NT2/D1 (cell line): ENCODE results near the gene NTNG1.

Source experiments
- DNase-seq: peaks from one replicate; pipeline ENCODE4 v3.0.0-alpha.2; 2011; ENCODE audit warnings: low read depth, low spot score
- H3K27me3 ChIP-seq: 2 replicates; pipeline ENCODE4 v1.6.0; 2011; ENCODE audit warnings: mild to moderate bottlenecking; ENCODE audit not compliant: insufficient read length, insufficient read depth
- H3K36me3 ChIP-seq: 2 replicates; pipeline ENCODE4 v1.6.1; 2011; ENCODE audit warnings: mild to moderate bottlenecking, low read length, mixed read lengths; ENCODE audit not compliant: insufficient read depth, insufficient read length
- H3K4me1 ChIP-seq: 2 replicates; pipeline ENCODE4 v1.5.1; 2011; ENCODE audit not compliant: insufficient read depth, insufficient read length
- H3K4me3 ChIP-seq: 2 replicates; pipeline ENCODE4 v1.5.1; 2011; ENCODE audit warnings: low read depth; ENCODE audit not compliant: insufficient read length
- H3K9ac ChIP-seq: 2 replicates; pipeline ENCODE4 v1.6.0; 2011; ENCODE audit warnings: low read depth; ENCODE audit not compliant: insufficient read length
- H3K9me3 ChIP-seq: 2 replicates; pipeline ENCODE4 v1.5.1; 2011; ENCODE audit warnings: mild to moderate bottlenecking, low read length; ENCODE audit not compliant: insufficient read depth
- SUZ12 ChIP-seq: IDR thresholded peaks from 2 replicates; pipeline ENCODE4 v1.6.1; 2011; ENCODE audit not compliant: insufficient read length, insufficient read depth; ENCODE audit errors: extremely low read depth
- YY1 ChIP-seq: IDR thresholded peaks from 2 replicates; pipeline ENCODE4 v1.6.1; 2011; ENCODE audit not compliant: insufficient read length, insufficient read depth
- ZNF274 ChIP-seq: IDR thresholded peaks from 2 replicates; pipeline ENCODE4 v1.6.1; 2011; ENCODE audit warnings: mild to moderate bottlenecking, low read depth, low read length

The NTNG1 gene

DNA sequence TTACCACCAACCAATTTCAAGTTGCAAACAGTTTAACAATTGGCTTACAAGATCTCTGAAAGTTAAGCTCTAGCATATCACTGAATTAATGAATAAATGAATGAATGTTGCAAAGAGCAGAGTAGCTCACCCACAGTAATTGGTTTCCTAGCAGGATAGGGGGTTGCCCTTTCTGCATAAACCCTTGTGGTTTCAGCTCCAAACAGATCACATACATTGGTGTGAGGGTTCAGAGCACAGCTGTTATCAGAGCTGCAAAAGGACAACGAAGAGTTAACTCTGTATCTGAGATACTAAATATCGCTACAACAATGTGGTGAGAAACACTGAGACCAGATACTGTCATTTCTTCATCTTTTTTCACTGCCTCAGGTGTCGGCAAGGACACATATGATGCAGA lies 46.6 kb downstream of the NTNG1 start:
- Histone ChIP-seq H3K36me3 (no peaks in the 10 kb centered on the region), H3K4me3 (no peak overlapping the region), H3K9me3 (no peaks in the 10 kb centered on the region), H3K27me3 (no peaks in the 10 kb centered on the region), H3K4me1 (no peaks in the 10 kb centered on the region), H3K9ac (no peak overlapping the region)
- TF ChIP-seq YY1 (no peak), SUZ12 (no peak), ZNF274 (no peak)
- no peak for DNase-seq

DNA sequence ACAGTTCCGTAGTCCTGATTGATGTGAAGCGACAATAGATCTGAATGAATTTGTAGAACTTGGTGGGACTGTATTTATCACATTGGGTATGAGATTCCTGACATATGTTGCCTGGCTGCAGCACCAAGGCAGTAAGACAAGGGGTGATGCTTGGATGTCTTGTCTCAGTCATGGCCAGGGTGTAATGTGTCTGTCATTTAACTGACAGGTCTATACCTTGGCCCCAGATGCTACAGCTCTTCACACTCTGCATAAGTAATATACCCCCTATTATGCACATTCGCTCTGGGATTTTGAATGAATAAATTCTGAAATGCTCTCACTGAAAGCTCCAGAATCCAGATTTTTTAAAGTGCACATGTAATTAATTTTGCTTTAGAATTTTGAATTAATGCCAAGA lies 47.3 kb downstream of the NTNG1 start:
- no peaks in the 10 kb centered on the region for H3K36me3 ChIP-seq
- H3K4me1 ChIP-seq, result no peaks in the 10 kb centered on the region
- TF ChIP-seq ZNF274, result no peak
- no peak for TF ChIP-seq YY1
- TF ChIP-seq SUZ12, result no peak
- no peaks in the 10 kb centered on the region for H3K27me3 ChIP-seq
- no peak overlapping the region for H3K4me3 ChIP-seq
- H3K9me3 ChIP-seq, result no peaks in the 10 kb centered on the region
- no peak overlapping the region for H3K9ac ChIP-seq
- no peak for DNase-seq

DNA sequence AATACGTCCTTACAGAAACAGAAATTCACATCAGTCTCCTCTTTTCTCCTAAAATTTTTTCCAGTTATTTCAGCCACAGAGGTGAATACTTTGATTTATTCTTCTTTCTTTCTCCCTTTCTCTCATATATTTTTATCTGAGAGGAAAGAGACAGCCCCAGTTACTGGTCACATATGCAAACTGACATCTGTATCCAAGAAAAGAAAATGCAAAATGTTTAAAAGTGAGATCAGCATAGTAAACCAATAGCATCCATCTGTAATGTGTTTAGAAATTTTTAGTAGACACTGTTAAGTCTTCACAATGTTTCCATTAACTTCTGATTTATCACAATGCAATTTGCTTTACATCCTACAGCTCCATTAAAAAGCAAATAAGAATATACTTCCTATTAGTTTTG lies 53.5 kb downstream of the NTNG1 start:
- no peak for DNase-seq
- Histone ChIP-seq H3K36me3 (no peaks in the 10 kb centered on the region), H3K27me3 (no peaks in the 10 kb centered on the region), H3K4me1 (no peaks in the 10 kb centered on the region), H3K9me3 (no peaks in the 10 kb centered on the region), H3K4me3 (no peak overlapping the region), H3K9ac (no peak overlapping the region)
- TF ChIP-seq YY1, result no peak
- TF ChIP-seq SUZ12, result no peak

DNA sequence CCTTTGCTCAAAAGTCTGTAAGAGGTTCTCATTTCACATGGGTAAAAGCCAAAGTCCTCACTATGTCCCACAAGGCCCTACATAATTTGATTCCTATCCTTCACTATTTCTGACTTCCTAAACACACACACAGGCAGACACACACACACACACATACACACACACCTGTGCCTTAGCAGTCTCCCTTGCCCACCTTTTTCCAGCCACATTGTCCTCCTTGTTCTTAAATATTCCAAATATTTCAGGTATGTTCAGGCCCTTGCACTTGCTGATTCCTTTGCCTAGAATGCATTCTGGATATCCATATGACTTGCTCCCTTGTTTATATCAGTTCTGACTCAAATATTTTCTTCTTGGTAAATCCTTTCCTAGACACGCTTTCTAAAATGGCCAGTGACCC lies 54.6 kb downstream of the NTNG1 start:
- H3K9ac ChIP-seq, result no peak overlapping the region
- no peaks in the 10 kb centered on the region for H3K27me3 ChIP-seq
- no peaks in the 10 kb centered on the region for H3K36me3 ChIP-seq
- H3K9me3 ChIP-seq, result no peaks in the 10 kb centered on the region
- TF ChIP-seq ZNF274, result no peak
- TF ChIP-seq SUZ12, result no peak
- TF ChIP-seq YY1, result no peak
- peak; percentile 28 for DNase-seq
- H3K4me3 ChIP-seq, result no peak overlapping the region
- H3K4me1 ChIP-seq, result no peaks in the 10 kb centered on the region

DNA sequence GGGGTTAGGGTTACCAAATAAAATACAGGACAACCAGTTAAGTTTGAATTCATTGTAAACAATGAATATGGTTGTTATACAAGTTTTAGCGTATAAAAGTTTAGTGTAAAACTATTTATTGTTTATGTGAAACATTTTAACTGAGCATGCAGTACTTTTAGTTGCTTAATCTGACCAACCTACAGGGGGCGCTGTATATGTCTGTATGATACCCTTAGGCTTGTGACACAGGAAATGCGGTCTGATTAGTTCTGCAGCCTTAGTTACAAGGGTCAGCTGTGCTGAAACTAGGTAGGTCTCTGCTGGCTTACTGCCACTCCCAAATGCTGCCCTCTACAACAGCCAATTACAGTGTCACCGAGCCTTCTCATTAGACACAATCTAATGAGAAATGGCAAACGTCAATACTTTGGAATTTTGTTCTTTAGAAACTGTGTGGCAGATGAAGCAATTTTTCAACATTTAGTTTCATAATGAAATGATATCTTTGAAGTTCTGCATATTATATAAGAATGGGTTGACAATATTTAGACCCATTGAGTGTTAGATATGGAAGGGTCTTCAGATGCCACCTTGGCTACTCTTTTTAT lies 56.2 kb downstream of the NTNG1 start:
- Histone ChIP-seq H3K9me3 (peaks cover 2% of the 10 kb centered on the region; the same call in 1 of the 2 replicates), H3K27me3 (no peaks in the 10 kb centered on the region), H3K4me1 (no peaks in the 10 kb centered on the region), H3K9ac (no peak overlapping the region), H3K36me3 (no peaks in the 10 kb centered on the region), H3K4me3 (no peak overlapping the region)
- TF ChIP-seq YY1 (no peak), SUZ12 (no peak), ZNF274 (no peak)
- DNase-seq, result peak; percentile 57

DNA sequence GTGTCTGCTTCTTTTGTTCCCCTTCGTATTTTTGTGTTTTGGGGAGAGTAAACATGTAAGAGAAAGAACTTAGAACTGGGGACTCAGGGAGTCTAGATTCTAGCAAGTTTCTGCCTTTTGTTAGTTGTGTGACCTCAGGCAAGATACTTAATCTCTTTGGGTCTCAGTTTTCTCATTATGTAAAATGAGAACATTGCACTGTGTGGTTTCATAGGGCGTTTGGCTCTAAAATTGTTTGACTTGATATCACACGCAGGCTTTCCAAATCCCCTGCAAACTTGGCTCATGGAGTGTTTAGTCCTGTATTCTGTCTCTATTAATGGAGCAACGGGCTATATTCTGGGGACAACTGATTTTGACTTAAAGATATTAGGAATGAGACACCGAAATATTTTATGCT lies 57.7 kb downstream of the NTNG1 start:
- H3K4me1 ChIP-seq, result no peaks in the 10 kb centered on the region
- H3K9ac ChIP-seq, result no peak overlapping the region
- TF ChIP-seq YY1 (no peak), ZNF274 (no peak), SUZ12 (no peak)
- H3K9me3 ChIP-seq, result peaks cover 6% of the 10 kb centered on the region; the same call in 1 of the 2 replicates
- H3K27me3 ChIP-seq, result no peaks in the 10 kb centered on the region
- no peaks in the 10 kb centered on the region for H3K36me3 ChIP-seq
- no peak for DNase-seq
- no peak overlapping the region for H3K4me3 ChIP-seq

DNA sequence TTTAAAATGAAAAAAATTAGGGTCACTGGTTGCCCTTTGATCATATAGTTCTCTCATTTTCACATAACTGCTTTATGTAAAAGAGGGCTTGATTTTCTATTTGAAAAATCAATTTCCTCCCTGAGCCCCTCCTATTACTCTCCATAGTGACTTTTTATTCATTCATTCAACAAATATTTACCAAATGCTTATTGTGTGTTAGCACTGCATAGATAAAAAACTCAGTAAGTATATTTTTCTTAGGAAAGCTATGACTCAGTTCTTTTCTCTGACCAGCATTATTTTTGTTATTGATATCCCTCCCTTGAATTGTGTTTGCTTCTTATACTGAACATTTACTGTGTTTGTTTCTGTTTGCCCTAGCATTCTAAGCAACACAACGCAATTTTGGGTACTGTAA lies 59.8 kb downstream of the NTNG1 start:
- TF ChIP-seq SUZ12 (no peak), YY1 (no peak), ZNF274 (no peak)
- no peak for DNase-seq
- no peaks in the 10 kb centered on the region for H3K27me3 ChIP-seq

DNA sequence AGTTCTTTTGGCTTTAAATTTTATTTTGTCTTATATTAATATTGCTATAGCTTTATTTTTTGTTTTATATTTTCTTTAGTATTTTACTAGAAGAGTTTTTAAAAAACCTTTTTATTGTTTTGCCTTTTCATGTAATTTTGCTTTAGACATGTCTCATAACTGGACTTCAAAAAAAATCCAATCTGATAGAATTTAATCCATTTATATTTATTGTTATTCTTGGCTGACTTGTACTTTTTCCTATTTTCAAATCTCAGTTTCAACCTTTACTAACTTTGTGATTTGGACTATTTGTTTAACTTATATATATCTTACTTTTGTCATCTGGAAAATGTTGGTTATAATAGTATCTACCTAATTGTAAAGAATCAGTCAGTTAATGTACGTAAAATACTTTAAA lies 61.2 kb downstream of the NTNG1 start:
- TF ChIP-seq ZNF274, result no peak
- no peak for TF ChIP-seq SUZ12
- no peak for TF ChIP-seq YY1
- Histone ChIP-seq H3K4me3 (no peak overlapping the region), H3K4me1 (no peaks in the 10 kb centered on the region), H3K9me3 (peaks cover 6% of the 10 kb centered on the region; the same call in 1 of the 2 replicates), H3K27me3 (no peaks in the 10 kb centered on the region), H3K9ac (no peak overlapping the region), H3K36me3 (no peaks in the 10 kb centered on the region)
- no peak for DNase-seq

More for the DNA sequence above, 59.8 kb downstream of the NTNG1 start:
- no peaks in the 10 kb centered on the region for H3K4me1 ChIP-seq
- peaks cover 6% of the 10 kb centered on the region; the same call in 1 of the 2 replicates for H3K9me3 ChIP-seq
- H3K9ac ChIP-seq, result no peak overlapping the region
- H3K36me3 ChIP-seq, result no peaks in the 10 kb centered on the region
- no peak overlapping the region for H3K4me3 ChIP-seq
